H1 (cell line): ENCODE data around the gene PIGA. TPM values are rescaled to one million over a fixed set of nuclear protein-coding genes. Genes with fewer than 3 reads are reported as not detected.
A peak's percentile ranks its signal among the peaks of the same experiment; 100 is the strongest.

Experiments
- CTCF ChIA-PET: fragments of 300-600 bp; sonication (Branson Sonifier 250); formaldehyde crosslinking; loops from one replicate; lab custom pipeline; 2021; ENCODE audit not compliant: partially characterized antibody; lab: Charles Lee
- POLR2A ChIA-PET: fragments of 300-600 bp; sonication (Branson Sonifier 250); formaldehyde crosslinking; loops from one replicate; lab custom pipeline; 2021; ENCODE audit warnings: inconsistent platforms; ENCODE audit not compliant: partially characterized antibody; lab: Charles Lee
- DNase-seq, 2 experiments: peaks; one replicate each; pipeline versions ENCODE4 v3.0.0 to v3.0.0-alpha.2; 2010 to 2022; ENCODE audit warnings: low spot score in 2 of 2, low read depth in 1 of 2, mixed read lengths in 1 of 2
- FAIRE-seq: peaks from 2 replicates; lab custom pipeline; 2011; peaks lifted over from hg19 to GRCh38; lab: Jason Lieb, UNC
- H2AFZ ChIP-seq: 2 replicates; pipeline ENCODE4 v1.8.1; 2012; ENCODE audit warnings: low read length, inconsistent platforms
- H2AK5ac ChIP-seq: 2 replicates; pipeline ENCODE4 v1.6.1; 2013; ENCODE audit warnings: low read depth, low read length
- H2BK120ac ChIP-seq: replicated peaks from 2 replicates; pipeline ENCODE3; 2013; ENCODE audit warnings: low read depth, low read length, inconsistent platforms
- H2BK12ac ChIP-seq: 2 replicates; pipeline ENCODE4 v1.6.1; 2013; ENCODE audit warnings: low read depth, low read length
- H2BK15ac ChIP-seq: 2 replicates; pipeline ENCODE4 v1.6.1; 2013; ENCODE audit warnings: low read length
- H2BK20ac ChIP-seq: 2 replicates; pipeline ENCODE4 v1.6.1; 2013; ENCODE audit warnings: low read length
- H2BK5ac ChIP-seq: 2 replicates; pipeline ENCODE4 v1.6.1; 2013; ENCODE audit warnings: low read depth, low read length
- H3K14ac ChIP-seq: 2 replicates; pipeline ENCODE4 v1.6.1; 2013; ENCODE audit warnings: inconsistent platforms; ENCODE audit not compliant: insufficient read length
- H3K18ac ChIP-seq: 2 replicates; pipeline ENCODE4 v1.6.1; 2013; ENCODE audit warnings: low read length; ENCODE audit errors: extremely low read depth
- H3K23ac ChIP-seq: 2 replicates; pipeline ENCODE4 v1.6.1; 2013; ENCODE audit warnings: inconsistent platforms; ENCODE audit not compliant: insufficient read length
- H3K23me2 ChIP-seq: 2 replicates; pipeline ENCODE4 v1.6.1; 2013; ENCODE audit warnings: low read depth, low read length
- H3K27ac ChIP-seq: 2 replicates; pipeline ENCODE4 v1.6.1; 2011; ENCODE audit warnings: low read depth, low read length, inconsistent platforms
- H3K27me3 ChIP-seq, 4 experiments: replicated peaks in 1 of 4; 1 replicate in 1 of 4; 2 replicates in 3 of 4; pipeline versions ENCODE4 v1.6.1 to v1.8.1; 2011 to 2013; ENCODE audit warnings: low read length in 3 of 4, mild to moderate bottlenecking in 3 of 4, inconsistent platforms in 2 of 4, mixed read lengths in 2 of 4, moderate library complexity in 1 of 4; ENCODE audit not compliant: control insufficient read depth in 3 of 4, insufficient read depth in 3 of 4; ENCODE audit errors: extremely low read depth in 1 of 4
- H3K36me3 ChIP-seq, 4 experiments: 2 replicates each; pipeline versions ENCODE4 v1.6.1 to v1.8.1; 2011 to 2013; ENCODE audit warnings: mild to moderate bottlenecking in 4 of 4, low read length in 3 of 4, moderate library complexity in 2 of 4, control low read depth in 1 of 4, inconsistent platforms in 1 of 4; ENCODE audit not compliant: insufficient read depth in 4 of 4, control insufficient read depth in 2 of 4
- H3K4ac ChIP-seq: replicated peaks from 2 replicates; pipeline ENCODE3; 2013; ENCODE audit warnings: low read length, low read depth, mixed read lengths, inconsistent platforms; ENCODE audit not compliant: insufficient read length
- H3K4me1 ChIP-seq, 4 experiments: replicated peaks in 1 of 4; 1 replicate in 1 of 4; 2 replicates in 3 of 4; pipeline versions ENCODE4 v1.6.1 to v1.8.1; 2011 to 2013; ENCODE audit warnings: low read length in 3 of 4, inconsistent platforms in 2 of 4, mixed read lengths in 1 of 4; ENCODE audit not compliant: insufficient read depth in 4 of 4, control insufficient read depth in 3 of 4
- H3K4me2 ChIP-seq, 2 experiments: 2 replicates each; pipeline versions ENCODE4 v1.6.1 to v1.8.1; 2011 to 2013; ENCODE audit warnings: low read depth in 2 of 2, low read length in 2 of 2, control low read depth in 1 of 2, inconsistent platforms in 1 of 2, mild to moderate bottlenecking in 1 of 2; ENCODE audit not compliant: insufficient read depth in 1 of 2
- H3K4me3 ChIP-seq, 4 experiments: fragments of 200-600, 300-600 bp in 1 of 4; sonication (generic), shearing (Covaris generic), sonication (Bioruptor Twin) in 1 of 4; 2 replicates each; pipeline versions ENCODE4 v1.5.1 to v1.8.1; 2011 to 2016; ENCODE audit warnings: low read length in 4 of 4, low read depth in 3 of 4, control low read depth in 2 of 4, inconsistent platforms in 2 of 4, mild to moderate bottlenecking in 2 of 4, mixed read lengths in 1 of 4, moderate library complexity in 1 of 4; ENCODE audit not compliant: insufficient read depth in 2 of 4; ENCODE audit errors: extremely low read depth in 1 of 4
- H3K56ac ChIP-seq: replicated peaks from 2 replicates; pipeline ENCODE3; 2013; ENCODE audit warnings: low read depth, mild to moderate bottlenecking, mixed read lengths, low read length, inconsistent platforms; ENCODE audit not compliant: insufficient read length
- H3K79me1 ChIP-seq: 2 replicates; pipeline ENCODE4 v1.6.1; 2013; ENCODE audit warnings: low read depth, low read length, control low read depth
- H3K79me2 ChIP-seq, 2 experiments: 2 replicates each; pipeline versions ENCODE4 v1.6.1 to v1.8.1; 2012 to 2013; ENCODE audit warnings: low read length in 2 of 2, mild to moderate bottlenecking in 2 of 2, inconsistent platforms in 1 of 2; ENCODE audit not compliant: insufficient read depth in 2 of 2, control insufficient read depth in 1 of 2
- H3K9ac ChIP-seq, 4 experiments: replicated peaks in 1 of 4; 1 replicate in 1 of 4; 2 replicates in 3 of 4; pipeline versions ENCODE4 v1.6.1 to v1.8.1; 2011 to 2013; ENCODE audit warnings: low read depth in 3 of 4, low read length in 3 of 4, control low read depth in 2 of 4, mild to moderate bottlenecking in 2 of 4, moderate library complexity in 2 of 4, inconsistent platforms in 1 of 4; ENCODE audit errors: extremely low read depth in 1 of 4
- H3K9me3 ChIP-seq, 2 experiments: 2 replicates each; pipeline versions ENCODE4 v1.6.1 to v1.8.1; 2012 to 2013; ENCODE audit warnings: mild to moderate bottlenecking in 2 of 2, moderate library complexity in 2 of 2, control low read depth in 1 of 2, inconsistent platforms in 1 of 2, low read depth in 1 of 2, low read length in 1 of 2, mixed read lengths in 1 of 2; ENCODE audit not compliant: insufficient read depth in 2 of 2
- H4K20me1 ChIP-seq, 2 experiments: replicated peaks in 1 of 2; 2 replicates each; pipeline versions ENCODE3 to v1.8.1; 2011 to 2013; ENCODE audit warnings: inconsistent platforms in 2 of 2, low read length in 2 of 2, mild to moderate bottlenecking in 1 of 2; ENCODE audit not compliant: insufficient read depth in 2 of 2, control insufficient read depth in 1 of 2
- H4K5ac ChIP-seq: 2 replicates; pipeline ENCODE4 v1.6.1; 2013; ENCODE audit warnings: low read length, low read depth, mixed read lengths, inconsistent platforms; ENCODE audit not compliant: insufficient read length
- H4K8ac ChIP-seq: 2 replicates; pipeline ENCODE4 v1.8.0; 2013; ENCODE audit warnings: mild to moderate bottlenecking, moderate library complexity, low read length, inconsistent platforms; ENCODE audit not compliant: insufficient read depth; ENCODE audit errors: extremely low read depth
- H4K91ac ChIP-seq: replicated peaks from 2 replicates; pipeline ENCODE3; 2013; ENCODE audit warnings: low read length, mixed read lengths, inconsistent platforms; ENCODE audit not compliant: insufficient read length
- BACH1 ChIP-seq: IDR thresholded peaks from 2 replicates; pipeline ENCODE4 v1.6.1; 2012; ENCODE audit warnings: low read length, improper control_type of control experiment
- CBX5 ChIP-seq: fragments of 300-800, 300-1000 bp; sonication (generic); IDR thresholded peaks from 2 replicates; pipeline ENCODE4 v1.7.1; 2016; ENCODE audit warnings: antibody characterized with exemption, low read length, low read depth
- CEBPB ChIP-seq: IDR thresholded peaks from 2 replicates; pipeline ENCODE4 v1.6.1; 2012; ENCODE audit warnings: low read depth, low read length
- EZH2 ChIP-seq: fragments of 200-600 bp; sonication (generic); IDR thresholded peaks from 2 replicates; pipeline ENCODE4 v1.7.1; 2012; ENCODE audit warnings: low read depth, mild to moderate bottlenecking, moderate library complexity, low read length, inconsistent platforms; ENCODE audit not compliant: severe bottlenecking
- HDAC6 ChIP-seq: IDR thresholded peaks from one replicate; pipeline ENCODE4 v1.7.1; 2012; ENCODE audit warnings: low read depth, mild to moderate bottlenecking, inconsistent platforms, low read length, moderate library complexity
- JUND ChIP-seq: IDR thresholded peaks from 2 replicates; pipeline ENCODE4 v1.6.1; 2011; ENCODE audit warnings: mild to moderate bottlenecking, improper control_type of control experiment, low read length
- SIRT6 ChIP-seq: IDR thresholded peaks from one replicate; pipeline ENCODE4 v1.7.1; 2012; ENCODE audit warnings: low read length, inconsistent platforms
- ZNF274 ChIP-seq: IDR thresholded peaks from 2 replicates; pipeline ENCODE4 v1.7.0; 2012; ENCODE audit warnings: low read length, borderline replicate concordance; ENCODE audit errors: extremely low read depth
- WGBS, 2 experiments: shearing (Covaris generic) in 1 of 2; methylation state at CpG; one replicate each; pipeline versions ENCODE4 v1.1.6 to v1.1.7; 2013 to 2015; ENCODE audit warnings: low lambda C conversion rate in 2 of 2, mixed read lengths in 2 of 2, inconsistent platforms in 1 of 2, low coverage in 1 of 2, missing lambda C conversion rate in 1 of 2; ENCODE audit not compliant: insufficient replicate concordance in 2 of 2, insufficient coverage in 1 of 2, insufficient read length in 1 of 2; ENCODE audit errors: extremely low coverage in 1 of 2, missing lambda C conversion rate in 1 of 2; 5-methylcytosine and 5-hydroxymethylcytosine counted together
- polyA plus RNA-seq, 7 experiments: library from polyadenylated mRNA; depleted of rRNA in 3 of 7; stranded (reverse) in 5 of 7; unstranded in 2 of 7; fragments of >200 nt in 5 of 7; fragments of 200-250 nt in 2 of 7; gene quantifications; 1 replicate in 5 of 7; 2 replicates in 1 of 7; 4 replicates in 1 of 7; pipeline versions ENCODE4 v1.2.1 to v1.2.3, GENCODE V29; 2011 to 2013; ENCODE audit warnings: missing spikeins in 2 of 7, mixed read lengths in 2 of 7
- total RNA-seq: library from RNA; stranded (reverse); fragmentation: NEBNext Ultra II Directional; extraction: Animal tissue kit (Norgen Biotek cat#: 25700); gene quantifications from 2 replicates; pipeline ENCODE4 v1.2.1, GENCODE V29; 2021

PIGA gene
- total and polyA plus RNA-seq, 2 of the 8 experiments (the other 6 are each of a cell fraction or from before 2014, with no cell fraction given) = 5.0 to 13.4 TPM

DNA sequence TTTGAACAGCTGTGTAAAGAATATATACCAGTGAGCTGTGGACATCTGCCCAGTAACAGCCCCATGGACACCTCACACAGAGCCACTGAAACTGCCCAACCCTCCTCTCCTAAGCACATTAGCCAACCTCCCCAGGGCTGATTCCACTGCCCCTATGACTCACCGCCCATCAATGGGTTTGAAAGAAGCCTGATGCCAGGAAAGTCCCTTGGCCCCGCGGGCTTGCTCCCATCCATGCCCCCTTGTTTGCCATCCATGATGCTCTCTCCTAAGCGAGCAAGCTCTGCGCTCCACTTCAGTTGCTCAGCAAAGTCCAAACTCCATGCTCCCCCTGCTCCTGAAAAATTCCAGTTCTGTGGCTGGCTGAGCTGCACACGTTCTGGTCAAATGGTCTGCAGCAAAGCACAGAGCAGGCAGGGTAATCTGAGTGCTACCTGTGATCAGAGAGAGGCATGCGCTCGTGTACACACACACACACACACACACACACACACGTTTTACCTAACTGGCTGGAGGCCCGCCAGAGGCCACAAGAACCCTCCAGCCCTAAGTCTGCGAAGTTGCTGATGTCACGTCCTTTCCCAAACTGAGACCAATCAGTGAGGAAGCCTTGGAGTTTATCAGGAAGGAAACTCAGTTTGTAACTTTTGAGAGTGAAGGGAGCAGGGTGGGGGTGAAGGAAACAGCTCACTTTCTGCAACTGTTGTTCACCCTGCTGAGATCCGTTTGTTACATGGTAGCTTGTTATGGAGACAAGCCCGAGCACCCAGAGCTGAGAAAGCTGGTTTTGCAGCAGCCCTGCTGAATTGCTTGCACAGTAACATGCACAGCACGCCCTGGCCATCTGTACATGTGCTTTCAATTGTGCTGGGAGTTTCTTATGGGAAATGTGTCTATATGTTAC lies 65.5 kb downstream of the PIGA start, which contains the start of gene ASB9:
Gene ASB9, minus strand, starts transcription at position 466 of the 904 bp plus-strand sequence. Its CDS starts 209 bp downstream, at position 257.
- Histone ChIP-seq H3K14ac (no peak within 1 kb of the TSS), H3K79me2 (no peaks in the 10 kb centered on the region), H3K4me3 (no peak within 1 kb of the TSS; a peak in 1 of 8 replicates), H2BK20ac (no peak within 1 kb of the TSS), H2BK120ac (no peak within 1 kb of the TSS), H4K20me1 (no peaks in the 10 kb centered on the region), H3K23ac (no peak within 1 kb of the TSS), H3K18ac (no peak within 1 kb of the TSS), H2BK12ac (no peak within 1 kb of the TSS), H4K5ac (no peak within 1 kb of the TSS), H2AFZ (peak within 1 kb of the TSS; percentile 82), H3K36me3 (no peaks in the 10 kb centered on the region), H3K9ac (no peak within 1 kb of the TSS), H3K27ac (no peak within 1 kb of the TSS), H3K4ac (no peak within 1 kb of the TSS), H4K91ac (no peak within 1 kb of the TSS), H3K23me2 (no peaks in the 10 kb centered on the region), H2AK5ac (no peak within 1 kb of the TSS), H3K4me1 (0 out of 7 replicates have a peak, but pooled peaks cover 0 to 5% (median 0%) of the 10 kb centered on the region in 4 experiments), H3K27me3 (no peaks in the 10 kb centered on the region), H3K4me2 (no peak within 1 kb of the TSS), H4K8ac (no peak within 1 kb of the TSS; the same call in 1 of the 2 replicates), H3K9me3 (no peaks in the 10 kb centered on the region), H3K56ac (no peak within 1 kb of the TSS), H2BK5ac (no peak within 1 kb of the TSS), H2BK15ac (no peak within 1 kb of the TSS), H3K79me1 (no peaks in the 10 kb centered on the region)
- DNase-seq (peak in 1 of 2 experiments; percentile 39), FAIRE-seq (no peak)
- ChIA-PET CTCF (no interaction called here), POLR2A (no interaction called here)
- WGBS, 2 experiments = 75% methylated on average over 3 of the region's 15 CpGs; no CpG with 5 or more reads in 1 of the 2 experiments
- TF ChIP-seq HDAC6 = no peak
- no peak for TF ChIP-seq CEBPB
- TF ChIP-seq CBX5 = no peak
- no peak for TF ChIP-seq SIRT6
- no peak for TF ChIP-seq BACH1
- no peak for TF ChIP-seq JUND
- TF ChIP-seq EZH2 = no peak
- TF ChIP-seq ZNF274 = no peak
